H1 (cell line): ENCODE results near the gene PDCD10. TPM values are rescaled to one million over a fixed set of nuclear protein-coding genes. Genes with fewer than 3 reads are reported as not detected.

Experiments
- CTCF ChIA-PET: fragments of 300-600 bp; sonication (Branson Sonifier 250); formaldehyde crosslinking; loops from one replicate; lab custom pipeline; 2021; ENCODE audit not compliant: partially characterized antibody; lab: Charles Lee
- POLR2A ChIA-PET: fragments of 300-600 bp; sonication (Branson Sonifier 250); formaldehyde crosslinking; loops from one replicate; lab custom pipeline; 2021; ENCODE audit warnings: inconsistent platforms; ENCODE audit not compliant: partially characterized antibody; lab: Charles Lee
- DNase-seq, 2 experiments: peaks; one replicate each; pipeline versions ENCODE4 v3.0.0 to v3.0.0-alpha.2; 2010 to 2022; ENCODE audit warnings: low spot score in 2 of 2, low read depth in 1 of 2, mixed read lengths in 1 of 2
- FAIRE-seq: peaks from 2 replicates; lab custom pipeline; 2011; peaks lifted over from hg19 to GRCh38; lab: Jason Lieb, UNC
- H2AFZ ChIP-seq: 2 replicates; pipeline ENCODE4 v1.8.1; 2012; ENCODE audit warnings: low read length, inconsistent platforms
- H2AK5ac ChIP-seq: 2 replicates; pipeline ENCODE4 v1.6.1; 2013; ENCODE audit warnings: low read depth, low read length
- H2BK120ac ChIP-seq: replicated peaks from 2 replicates; pipeline ENCODE3; 2013; ENCODE audit warnings: low read depth, low read length, inconsistent platforms
- H2BK12ac ChIP-seq: 2 replicates; pipeline ENCODE4 v1.6.1; 2013; ENCODE audit warnings: low read depth, low read length
- H2BK15ac ChIP-seq: 2 replicates; pipeline ENCODE4 v1.6.1; 2013; ENCODE audit warnings: low read length
- H2BK20ac ChIP-seq: 2 replicates; pipeline ENCODE4 v1.6.1; 2013; ENCODE audit warnings: low read length
- H2BK5ac ChIP-seq: 2 replicates; pipeline ENCODE4 v1.6.1; 2013; ENCODE audit warnings: low read depth, low read length
- H3K14ac ChIP-seq: 2 replicates; pipeline ENCODE4 v1.6.1; 2013; ENCODE audit warnings: inconsistent platforms; ENCODE audit not compliant: insufficient read length
- H3K18ac ChIP-seq: 2 replicates; pipeline ENCODE4 v1.6.1; 2013; ENCODE audit warnings: low read length; ENCODE audit errors: extremely low read depth
- H3K23ac ChIP-seq: 2 replicates; pipeline ENCODE4 v1.6.1; 2013; ENCODE audit warnings: inconsistent platforms; ENCODE audit not compliant: insufficient read length
- H3K23me2 ChIP-seq: 2 replicates; pipeline ENCODE4 v1.6.1; 2013; ENCODE audit warnings: low read depth, low read length
- H3K27ac ChIP-seq: 2 replicates; pipeline ENCODE4 v1.6.1; 2011; ENCODE audit warnings: low read depth, low read length, inconsistent platforms
- H3K27me3 ChIP-seq, 4 experiments: replicated peaks in 1 of 4; 1 replicate in 1 of 4; 2 replicates in 3 of 4; pipeline versions ENCODE4 v1.6.1 to v1.8.1; 2011 to 2013; ENCODE audit warnings: low read length in 3 of 4, mild to moderate bottlenecking in 3 of 4, inconsistent platforms in 2 of 4, mixed read lengths in 2 of 4, moderate library complexity in 1 of 4; ENCODE audit not compliant: control insufficient read depth in 3 of 4, insufficient read depth in 3 of 4; ENCODE audit errors: extremely low read depth in 1 of 4
- H3K36me3 ChIP-seq, 4 experiments: 2 replicates each; pipeline versions ENCODE4 v1.6.1 to v1.8.1; 2011 to 2013; ENCODE audit warnings: mild to moderate bottlenecking in 4 of 4, low read length in 3 of 4, moderate library complexity in 2 of 4, control low read depth in 1 of 4, inconsistent platforms in 1 of 4; ENCODE audit not compliant: insufficient read depth in 4 of 4, control insufficient read depth in 2 of 4
- H3K4ac ChIP-seq: replicated peaks from 2 replicates; pipeline ENCODE3; 2013; ENCODE audit warnings: low read length, low read depth, mixed read lengths, inconsistent platforms; ENCODE audit not compliant: insufficient read length
- H3K4me1 ChIP-seq, 4 experiments: replicated peaks in 1 of 4; 1 replicate in 1 of 4; 2 replicates in 3 of 4; pipeline versions ENCODE4 v1.6.1 to v1.8.1; 2011 to 2013; ENCODE audit warnings: low read length in 3 of 4, inconsistent platforms in 2 of 4, mixed read lengths in 1 of 4; ENCODE audit not compliant: insufficient read depth in 4 of 4, control insufficient read depth in 3 of 4
- H3K4me2 ChIP-seq, 2 experiments: 2 replicates each; pipeline versions ENCODE4 v1.6.1 to v1.8.1; 2011 to 2013; ENCODE audit warnings: low read depth in 2 of 2, low read length in 2 of 2, control low read depth in 1 of 2, inconsistent platforms in 1 of 2, mild to moderate bottlenecking in 1 of 2; ENCODE audit not compliant: insufficient read depth in 1 of 2
- H3K4me3 ChIP-seq, 4 experiments: fragments of 200-600, 300-600 bp in 1 of 4; sonication (generic), shearing (Covaris generic), sonication (Bioruptor Twin) in 1 of 4; 2 replicates each; pipeline versions ENCODE4 v1.5.1 to v1.8.1; 2011 to 2016; ENCODE audit warnings: low read length in 4 of 4, low read depth in 3 of 4, control low read depth in 2 of 4, inconsistent platforms in 2 of 4, mild to moderate bottlenecking in 2 of 4, mixed read lengths in 1 of 4, moderate library complexity in 1 of 4; ENCODE audit not compliant: insufficient read depth in 2 of 4; ENCODE audit errors: extremely low read depth in 1 of 4
- H3K56ac ChIP-seq: replicated peaks from 2 replicates; pipeline ENCODE3; 2013; ENCODE audit warnings: low read depth, mild to moderate bottlenecking, mixed read lengths, low read length, inconsistent platforms; ENCODE audit not compliant: insufficient read length
- H3K79me1 ChIP-seq: 2 replicates; pipeline ENCODE4 v1.6.1; 2013; ENCODE audit warnings: low read depth, low read length, control low read depth
- H3K79me2 ChIP-seq, 2 experiments: 2 replicates each; pipeline versions ENCODE4 v1.6.1 to v1.8.1; 2012 to 2013; ENCODE audit warnings: low read length in 2 of 2, mild to moderate bottlenecking in 2 of 2, inconsistent platforms in 1 of 2; ENCODE audit not compliant: insufficient read depth in 2 of 2, control insufficient read depth in 1 of 2
- H3K9ac ChIP-seq, 4 experiments: replicated peaks in 1 of 4; 1 replicate in 1 of 4; 2 replicates in 3 of 4; pipeline versions ENCODE4 v1.6.1 to v1.8.1; 2011 to 2013; ENCODE audit warnings: low read depth in 3 of 4, low read length in 3 of 4, control low read depth in 2 of 4, mild to moderate bottlenecking in 2 of 4, moderate library complexity in 2 of 4, inconsistent platforms in 1 of 4; ENCODE audit errors: extremely low read depth in 1 of 4
- H3K9me3 ChIP-seq, 2 experiments: 2 replicates each; pipeline versions ENCODE4 v1.6.1 to v1.8.1; 2012 to 2013; ENCODE audit warnings: mild to moderate bottlenecking in 2 of 2, moderate library complexity in 2 of 2, control low read depth in 1 of 2, inconsistent platforms in 1 of 2, low read depth in 1 of 2, low read length in 1 of 2, mixed read lengths in 1 of 2; ENCODE audit not compliant: insufficient read depth in 2 of 2
- H4K20me1 ChIP-seq, 2 experiments: replicated peaks in 1 of 2; 2 replicates each; pipeline versions ENCODE3 to v1.8.1; 2011 to 2013; ENCODE audit warnings: inconsistent platforms in 2 of 2, low read length in 2 of 2, mild to moderate bottlenecking in 1 of 2; ENCODE audit not compliant: insufficient read depth in 2 of 2, control insufficient read depth in 1 of 2
- H4K5ac ChIP-seq: 2 replicates; pipeline ENCODE4 v1.6.1; 2013; ENCODE audit warnings: low read length, low read depth, mixed read lengths, inconsistent platforms; ENCODE audit not compliant: insufficient read length
- H4K8ac ChIP-seq: 2 replicates; pipeline ENCODE4 v1.8.0; 2013; ENCODE audit warnings: mild to moderate bottlenecking, moderate library complexity, low read length, inconsistent platforms; ENCODE audit not compliant: insufficient read depth; ENCODE audit errors: extremely low read depth
- H4K91ac ChIP-seq: replicated peaks from 2 replicates; pipeline ENCODE3; 2013; ENCODE audit warnings: low read length, mixed read lengths, inconsistent platforms; ENCODE audit not compliant: insufficient read length
- BCL11A ChIP-seq, 2 experiments: IDR thresholded peaks; one replicate each; pipeline ENCODE4 v1.6.1; 2011; ENCODE audit warnings: low read depth in 2 of 2, low read length in 2 of 2, mild to moderate bottlenecking in 2 of 2
- CTCF ChIP-seq, 3 experiments: IDR thresholded peaks; 1 replicate in 2 of 3; 2 replicates in 1 of 3; pipeline versions ENCODE4 v1.5.1 to v1.6.1; 2011; ENCODE audit warnings: low read length in 3 of 3, mild to moderate bottlenecking in 3 of 3, inconsistent platforms in 2 of 3, low read depth in 1 of 3, moderate library complexity in 1 of 3; ENCODE audit not compliant: insufficient read depth in 1 of 3; ENCODE audit errors: control extremely low read depth in 1 of 3
- EGR1 ChIP-seq: IDR thresholded peaks from 2 replicates; pipeline ENCODE4 v1.6.1; 2011; ENCODE audit warnings: low read depth, low read length, borderline replicate concordance
- POLR2AphosphoS5 ChIP-seq: IDR thresholded peaks from 2 replicates; pipeline ENCODE4 v1.6.1; 2011; ENCODE audit warnings: low read depth, low read length
- RAD21 ChIP-seq, 2 experiments: IDR thresholded peaks in 1 of 2; conservative IDR thresholded peaks in 1 of 2; 2 replicates each; pipeline ENCODE4 v1.6.1; 2011; ENCODE audit warnings: low read depth in 2 of 2, low read length in 2 of 2, improper control_type of control experiment in 1 of 2, inconsistent platforms in 1 of 2, mild to moderate bottlenecking in 1 of 2, moderate library complexity in 1 of 2
- RBBP5 ChIP-seq: IDR thresholded peaks from 2 replicates; pipeline ENCODE4 v1.7.1; 2012; ENCODE audit warnings: low read depth, mild to moderate bottlenecking, inconsistent platforms, low read length, moderate library complexity, borderline replicate concordance
- SRF ChIP-seq: IDR thresholded peaks from 2 replicates; pipeline ENCODE4 v1.6.1; 2011; ENCODE audit warnings: mild to moderate bottlenecking, low read depth, low read length, moderate library complexity
- TAF1 ChIP-seq: IDR thresholded peaks from 2 replicates; pipeline ENCODE4 v1.6.1; 2011; ENCODE audit warnings: mild to moderate bottlenecking, low read depth, low read length
- WGBS, 2 experiments: shearing (Covaris generic) in 1 of 2; methylation state at CpG; one replicate each; pipeline versions ENCODE4 v1.1.6 to v1.1.7; 2013 to 2015; ENCODE audit warnings: low lambda C conversion rate in 2 of 2, mixed read lengths in 2 of 2, inconsistent platforms in 1 of 2, low coverage in 1 of 2, missing lambda C conversion rate in 1 of 2; ENCODE audit not compliant: insufficient replicate concordance in 2 of 2, insufficient coverage in 1 of 2, insufficient read length in 1 of 2; ENCODE audit errors: extremely low coverage in 1 of 2, missing lambda C conversion rate in 1 of 2; 5-methylcytosine and 5-hydroxymethylcytosine counted together
- polyA plus RNA-seq, 7 experiments: library from polyadenylated mRNA; depleted of rRNA in 3 of 7; stranded (reverse) in 5 of 7; unstranded in 2 of 7; fragments of >200 nt in 5 of 7; fragments of 200-250 nt in 2 of 7; gene quantifications; 1 replicate in 5 of 7; 2 replicates in 1 of 7; 4 replicates in 1 of 7; pipeline versions ENCODE4 v1.2.1 to v1.2.3, GENCODE V29; 2011 to 2013; ENCODE audit warnings: missing spikeins in 2 of 7, mixed read lengths in 2 of 7
- total RNA-seq: library from RNA; stranded (reverse); fragmentation: NEBNext Ultra II Directional; extraction: Animal tissue kit (Norgen Biotek cat#: 25700); gene quantifications from 2 replicates; pipeline ENCODE4 v1.2.1, GENCODE V29; 2021

The PDCD10 gene
- total and polyA plus RNA-seq, 2 of the 8 experiments (the other 6 are each of a cell fraction or from before 2014, with no cell fraction given), result 52.0 to 76.6 TPM

- Histone ChIP-seq H2BK120ac (no peak within 1 kb of the TSS), H2BK20ac (no peak within 1 kb of the TSS), H2BK12ac (peak within 1 kb of the TSS; percentile 97), H4K91ac (peak within 1 kb of the TSS; percentile 99), H3K4me1 (peaks cover 0 to 6% (median 2%) of the 10 kb centered on the region in 4 experiments; a peak in 3 of 7 replicates), H3K18ac (peak within 1 kb of the TSS; percentile 100), H3K36me3 (no peaks in the 10 kb centered on the region; a peak in 1 of 8 replicates), H4K20me1 (peaks cover 0 to 6% of the 10 kb centered on the region in 2 experiments), H3K27ac (peak within 1 kb of the TSS; percentile 96), H3K56ac (peak within 1 kb of the TSS; percentile 96), H2BK15ac (peak within 1 kb of the TSS; percentile 93), H3K9me3 (no peaks in the 10 kb centered on the region), H2BK5ac (peak within 1 kb of the TSS; percentile 99), H2AK5ac (no peak within 1 kb of the TSS), H3K9ac (peak within 1 kb of the TSS; percentile 86 to 98 (median 96)), H3K79me1 (no peaks in the 10 kb centered on the region), H4K5ac (peak within 1 kb of the TSS; percentile 92), H3K14ac (no peak within 1 kb of the TSS), H3K23me2 (peaks cover 2% of the 10 kb centered on the region; the same call in 1 of the 2 replicates), H3K4ac (no peak within 1 kb of the TSS), H2AFZ (peak within 1 kb of the TSS; percentile 97), H3K4me2 (peak within 1 kb of the TSS; percentile 51 to 75), H3K79me2 (peaks cover 15 to 68% of the 10 kb centered on the region in 2 experiments), H4K8ac (peak within 1 kb of the TSS; percentile 99; the same call in 1 of the 2 replicates), H3K27me3 (no peaks in the 10 kb centered on the region), H3K4me3 (peak within 1 kb of the TSS; percentile 92 to 95 (median 94)), H3K23ac (no peak within 1 kb of the TSS)
- POLR2A ChIA-PET, result interaction anchor here (0.6 to 2.6 kb wide), 5 partner anchors 12 to 355 kb away, joined by 3 to 11 read pairs (median 4); partner anchors contain the start of gene ZBBX
- 3% methylated on average over 26 of the region's 37 CpGs; no CpG with 5 or more reads in 1 of the 2 experiments for WGBS, 2 experiments
- DNase-seq (peak; percentile 79 to 89), FAIRE-seq (peak; percentile 32)
- CTCF ChIA-PET, result interaction anchor here (0.6 to 2.8 kb wide), 10 partner anchors 12 to 371 kb away, joined by 3 to 9 read pairs (median 3); partner anchors contain the start of gene ZBBX
- TF ChIP-seq BCL11A (IDR thresholded peaks at IDR 0.05; ENCODE audit: low read depth in 2 of 2, low read length in 2 of 2) (no peak), RBBP5 (peak; percentile 93), CTCF (IDR thresholded peaks at IDR 0.05; ENCODE audit: control extremely low read depth in 1 of 3, insufficient read depth in 1 of 3, low read depth in 1 of 3, low read length in 3 of 3) (no peak), EGR1 (no peak), TAF1 (peak; percentile 97), POLR2AphosphoS5 (peak; percentile 94), SRF (no peak), RAD21 (IDR thresholded peaks at IDR 0.05 in 1 of 2, conservative IDR thresholded peaks at IDR 0.05 in 1 of 2; ENCODE audit: low read depth in 2 of 2, low read length in 2 of 2) (no peak)
Observed at GRCh38 chr3:167735233-167736138, 794 bp upstream of the PDCD10 start, which contains the start of gene SERPINI1. TSS of gene SERPINI1 (plus strand) at chr3:167735721. CDS start at chr3:167789129, 53,408 bp downstream.
